Cardiac muscle cell (in vitro differentiated cells and primary cell): ENCODE data around the gene CCND2. TPM values are rescaled to one million over a fixed set of nuclear protein-coding genes. Genes with fewer than 3 reads are reported as not detected.

Experiments
- DNase-seq, 2 donors: peaks; one replicate each; pipeline versions ENCODE4 v3.0.0 to v3.0.0-alpha.2; 2010 to 2017; ENCODE audit warnings: low read depth in 1 of 2, low spot score in 1 of 2
- H3K27ac ChIP-seq: fragments of 200-600 bp; sonication (generic); 2 replicates; pipeline ENCODE4 v1.5.1; 2016
- H3K27me3 ChIP-seq: fragments of 200-600 bp; sonication (generic); 2 replicates; pipeline ENCODE4 v1.6.0; 2016; ENCODE audit warnings: control low read depth
- H3K36me3 ChIP-seq: fragments of 200-600 bp; sonication (generic); 2 replicates; pipeline ENCODE4 v1.5.1; 2016; ENCODE audit warnings: control low read depth
- H3K4me1 ChIP-seq: fragments of 200-600 bp; sonication (generic); 2 replicates; pipeline ENCODE4 v1.8.1; 2017; ENCODE audit warnings: low read depth, mild to moderate bottlenecking, mixed run types
- H3K4me3 ChIP-seq: fragments of 200-600 bp; sonication (generic); 2 replicates; pipeline ENCODE4 v1.5.1; 2016; ENCODE audit warnings: mild to moderate bottlenecking
- H3K9me3 ChIP-seq: fragments of 200-600 bp; sonication (generic); 2 replicates; pipeline ENCODE4 v1.5.1; 2017; ENCODE audit warnings: low read depth, mild to moderate bottlenecking, control low read depth
- polyA plus RNA-seq: library from polyadenylated mRNA; unstranded; fragments of >200 nt; fragmentation: Nextera tagmentation; extraction: Ambion mirVana; gene quantifications from 2 replicates; pipeline ENCODE4 v1.2.1, GENCODE V29; 2016
- total RNA-seq: library from RNA; depleted of rRNA; stranded (reverse); fragments of >200 nt; gene quantifications from 2 replicates; pipeline ENCODE4 v1.2.3, GENCODE V29; 2016
- TF ChIP-seq, protein P1 (sequence below): IDR thresholded peaks from 2 replicates; pipeline ENCODE4 v1.5.1; 2012; ENCODE audit warnings: low read depth, mild to moderate bottlenecking, low read length

Gene CCND2
- total and polyA plus RNA-seq, 2 experiments from 2014 or later, result 89.9 to 91.5 TPM

DNA sequence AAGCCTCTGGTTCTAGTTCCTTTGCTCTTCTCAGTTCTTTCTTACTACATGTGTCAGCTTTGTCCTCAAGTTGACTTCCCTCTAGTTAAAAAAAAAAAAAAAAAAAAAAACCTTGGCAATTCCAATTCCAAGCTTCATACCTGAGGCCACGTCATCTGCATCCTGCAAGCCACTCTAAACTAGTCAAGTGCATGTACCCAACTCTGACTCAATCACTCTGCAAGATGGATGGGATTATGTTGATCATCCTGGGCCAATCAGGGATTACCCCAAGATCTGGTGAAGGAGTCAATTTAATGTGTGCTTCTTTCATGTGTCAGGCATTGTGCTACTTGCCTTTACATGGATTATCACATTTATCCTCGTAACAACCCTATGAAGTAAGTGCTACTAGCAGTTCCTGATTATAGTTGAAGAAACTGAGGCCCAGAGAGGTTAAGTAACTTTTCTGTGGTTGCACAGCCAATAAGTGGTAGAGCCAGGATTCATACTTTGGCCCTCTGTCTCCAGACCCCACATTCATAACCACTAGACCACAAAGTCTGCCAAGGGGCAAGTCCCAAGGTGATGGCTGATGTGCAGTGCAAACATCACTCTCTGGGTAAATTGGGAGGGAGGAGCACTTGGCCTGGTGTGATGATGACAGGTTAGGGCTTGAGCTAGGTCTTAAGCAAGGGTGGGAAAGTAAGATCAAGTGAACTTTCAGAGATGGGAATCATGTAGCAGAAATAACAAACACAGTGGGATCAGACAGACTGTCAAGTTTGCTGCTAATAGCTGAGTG is 17.3 kb upstream of the CCND2 start:
- no peak overlapping the region for H3K4me3 ChIP-seq
- no peak overlapping the region for H3K27ac ChIP-seq
- H3K4me1 ChIP-seq, result no peaks in the 10 kb centered on the region
- H3K36me3 ChIP-seq, result no peaks in the 10 kb centered on the region
- H3K27me3 ChIP-seq, result no peaks in the 10 kb centered on the region
- no peak for DNase-seq
- no peaks in the 10 kb centered on the region for H3K9me3 ChIP-seq
- TF ChIP-seq, protein P1, sequence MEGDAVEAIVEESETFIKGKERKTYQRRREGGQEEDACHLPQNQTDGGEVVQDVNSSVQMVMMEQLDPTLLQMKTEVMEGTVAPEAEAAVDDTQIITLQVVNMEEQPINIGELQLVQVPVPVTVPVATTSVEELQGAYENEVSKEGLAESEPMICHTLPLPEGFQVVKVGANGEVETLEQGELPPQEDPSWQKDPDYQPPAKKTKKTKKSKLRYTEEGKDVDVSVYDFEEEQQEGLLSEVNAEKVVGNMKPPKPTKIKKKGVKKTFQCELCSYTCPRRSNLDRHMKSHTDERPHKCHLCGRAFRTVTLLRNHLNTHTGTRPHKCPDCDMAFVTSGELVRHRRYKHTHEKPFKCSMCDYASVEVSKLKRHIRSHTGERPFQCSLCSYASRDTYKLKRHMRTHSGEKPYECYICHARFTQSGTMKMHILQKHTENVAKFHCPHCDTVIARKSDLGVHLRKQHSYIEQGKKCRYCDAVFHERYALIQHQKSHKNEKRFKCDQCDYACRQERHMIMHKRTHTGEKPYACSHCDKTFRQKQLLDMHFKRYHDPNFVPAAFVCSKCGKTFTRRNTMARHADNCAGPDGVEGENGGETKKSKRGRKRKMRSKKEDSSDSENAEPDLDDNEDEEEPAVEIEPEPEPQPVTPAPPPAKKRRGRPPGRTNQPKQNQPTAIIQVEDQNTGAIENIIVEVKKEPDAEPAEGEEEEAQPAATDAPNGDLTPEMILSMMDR, result no peak

DNA sequence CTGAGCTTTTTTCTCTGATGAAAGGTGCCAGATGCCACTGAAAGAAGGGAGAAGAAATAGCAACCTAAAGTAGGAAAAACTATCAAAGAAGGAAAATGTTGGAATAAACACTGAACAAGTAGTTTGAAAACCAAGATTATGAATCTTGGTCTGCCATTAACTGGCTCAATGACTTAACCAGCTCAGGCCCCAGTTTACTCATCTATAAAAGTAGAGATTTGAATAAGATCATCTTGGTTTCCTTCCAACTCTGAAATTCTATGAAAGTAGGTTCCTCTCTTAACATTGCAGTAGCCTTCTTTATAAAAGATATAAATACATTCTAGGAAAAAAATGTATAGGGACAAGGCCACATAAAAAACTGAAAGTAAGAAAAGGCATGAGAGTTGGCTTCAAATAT is 16.1 kb upstream of the CCND2 start:
- TF ChIP-seq, protein P1, result no peak
- no peak for DNase-seq
- Histone ChIP-seq H3K9me3 (no peaks in the 10 kb centered on the region), H3K4me3 (no peak overlapping the region), H3K27me3 (no peaks in the 10 kb centered on the region), H3K27ac (no peak overlapping the region), H3K4me1 (no peaks in the 10 kb centered on the region), H3K36me3 (no peaks in the 10 kb centered on the region)

DNA sequence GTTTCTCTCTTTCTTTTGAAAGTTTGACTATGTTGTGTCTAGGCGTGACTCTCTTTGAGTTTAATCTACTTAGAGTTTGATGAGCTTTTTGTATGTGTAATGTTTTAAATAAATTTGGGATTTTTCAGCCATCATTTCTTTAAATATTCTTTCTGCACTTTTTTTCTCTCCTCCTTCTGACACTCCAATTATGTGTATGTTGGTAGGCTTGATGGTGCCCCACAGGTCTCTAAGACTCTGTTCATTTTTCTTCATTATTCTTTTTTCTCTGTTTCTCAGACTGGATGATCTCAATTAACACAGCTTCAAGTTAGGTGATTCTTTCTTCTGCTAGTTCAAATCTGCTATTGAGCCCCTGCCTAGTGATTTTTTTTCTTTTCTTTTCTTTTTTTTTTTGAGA is 14.5 kb upstream of the CCND2 start:
- Histone ChIP-seq H3K27me3 (no peaks in the 10 kb centered on the region), H3K36me3 (no peaks in the 10 kb centered on the region), H3K9me3 (no peaks in the 10 kb centered on the region), H3K27ac (no peak overlapping the region), H3K4me3 (no peak overlapping the region), H3K4me1 (no peaks in the 10 kb centered on the region)
- TF ChIP-seq, protein P1, result no peak
- no peak for DNase-seq

DNA sequence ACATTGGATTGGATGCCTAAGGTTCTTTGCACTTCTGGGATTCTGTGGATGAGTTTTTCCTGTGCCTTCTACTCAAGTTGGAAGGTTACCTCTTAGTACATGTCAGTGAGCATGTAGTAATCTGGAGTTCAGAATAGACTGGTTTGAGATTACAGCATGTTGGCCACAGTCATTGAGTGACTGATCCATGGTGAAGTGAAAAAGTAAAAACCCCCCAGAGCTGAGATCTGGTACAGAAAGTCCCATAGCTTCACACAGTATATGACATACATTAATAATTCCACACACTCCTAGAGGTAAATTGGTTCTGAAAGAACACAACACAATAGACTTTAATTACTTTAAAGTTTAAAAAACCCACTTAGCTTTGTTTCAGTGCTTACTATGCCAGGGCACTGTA is 11.9 kb upstream of the CCND2 start:
- Histone ChIP-seq H3K27ac (no peak overlapping the region), H3K4me3 (no peak overlapping the region), H3K4me1 (no peaks in the 10 kb centered on the region), H3K9me3 (no peaks in the 10 kb centered on the region), H3K36me3 (no peaks in the 10 kb centered on the region), H3K27me3 (no peaks in the 10 kb centered on the region)
- no peak for DNase-seq
- TF ChIP-seq, protein P1, result no peak

DNA sequence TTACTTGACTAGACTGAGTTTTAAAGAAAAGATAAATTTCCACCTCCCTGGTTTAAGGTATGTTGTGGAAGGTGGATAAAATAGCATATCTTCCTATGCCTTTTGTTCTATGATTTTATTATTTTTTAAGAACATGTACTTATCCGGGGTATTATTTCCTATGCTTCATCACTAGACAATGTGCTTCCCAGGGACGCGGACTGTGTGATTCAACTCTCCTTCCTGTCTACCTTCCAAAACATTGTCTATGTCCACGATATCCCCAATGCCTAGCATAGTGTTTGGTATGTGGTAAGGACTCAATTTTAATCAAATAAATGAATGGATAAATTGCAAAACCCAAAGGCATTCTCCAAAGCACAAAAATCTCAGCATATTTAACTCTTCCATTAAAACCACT is 8.3 kb upstream of the CCND2 start:
- Histone ChIP-seq H3K9me3 (no peaks in the 10 kb centered on the region), H3K27ac (no peak overlapping the region), H3K4me1 (no peaks in the 10 kb centered on the region), H3K36me3 (no peaks in the 10 kb centered on the region), H3K4me3 (no peak overlapping the region), H3K27me3 (peaks cover 11% of the 10 kb centered on the region)
- TF ChIP-seq, protein P1, result no peak
- no peak for DNase-seq
